Transverse colon (tissue), 4 donors: ENCODE results near the gene USF1.

Experiments
- CTCF ChIP-seq, 5 experiments: fragments of 200-600 bp in 3 of 5; fragments of 450-650 bp in 2 of 5; sonication (generic) in 3 of 5; IDR thresholded peaks; 1 replicate in 2 of 5; 2 replicates in 3 of 5; pipeline ENCODE4 v1.5.1; 2016 to 2017; ENCODE audit warnings: antibody characterized with exemption in 5 of 5, inconsistent platforms in 3 of 5, mild to moderate bottlenecking in 2 of 5, moderate library complexity in 1 of 5
- EP300 ChIP-seq: sonication (generic); formaldehyde crosslinking; IDR thresholded peaks from one replicate; pipeline ENCODE4 v1.6.1; 2017; ENCODE audit warnings: antibody characterized with exemption, low read depth
- POLR2A ChIP-seq: fragments of 450-650 bp; IDR thresholded peaks from one replicate; pipeline ENCODE4 v1.6.1; 2016; ENCODE audit warnings: antibody characterized with exemption, mild to moderate bottlenecking, moderate library complexity
- POLR2AphosphoS5 ChIP-seq, 3 donors: sonication (generic); formaldehyde crosslinking; IDR thresholded peaks; one replicate each; pipeline ENCODE4 v1.6.1; 2016; ENCODE audit warnings: antibody characterized with exemption in 3 of 3

- TF ChIP-seq CTCF (IDR thresholded peaks at IDR 0.05) (no peak), POLR2A (no peak), POLR2AphosphoS5 (IDR thresholded peaks at IDR 0.05) (no peak), EP300 (no peak)
Observed at GRCh38 chr1:161083748-161084596, 38.2 kb upstream of the USF1 start.
